OCI-LY3 (cell line): ENCODE data around the gene FRMD6.

ENCODE experiments used
- H2AFZ ChIP-seq: fragments of 200-600, 300-600 bp; shearing (Covaris generic); 2 replicates; pipeline ENCODE4 v1.6.0; 2014; ENCODE audit warnings: antibody characterized with exemption, low read depth, low read length
- H3K27ac ChIP-seq: fragments of 200-600, 300-600 bp; sonication (generic); 2 replicates; pipeline ENCODE4 v1.5.1; 2014; ENCODE audit warnings: mild to moderate bottlenecking, low read length, moderate library complexity, mixed read lengths
- H3K27me3 ChIP-seq: fragments of 200-600, 300-600 bp; sonication (generic); 2 replicates; pipeline ENCODE4 v1.6.1; 2014; ENCODE audit warnings: low read depth, low read length, mixed read lengths
- H3K36me3 ChIP-seq: fragments of 200-600, 300-600 bp; sonication (generic); replicated peaks from 2 replicates; pipeline ENCODE3; 2014; ENCODE audit warnings: low read depth, low read length, mixed read lengths
- H3K4me1 ChIP-seq: fragments of 300-600, 200-600 bp; sonication (generic); 2 replicates; pipeline ENCODE4 v1.6.1; 2014; ENCODE audit warnings: low read length, mixed read lengths
- H3K4me2 ChIP-seq: fragments of 200-600, 300-600 bp; sonication (generic); 2 replicates; pipeline ENCODE4 v1.6.1; 2014; ENCODE audit warnings: low read length, mixed read lengths
- H3K4me3 ChIP-seq: fragments of 300-600, 200-600 bp; sonication (generic); 2 replicates; pipeline ENCODE4 v1.5.1; 2014; ENCODE audit warnings: antibody characterized with exemption, mild to moderate bottlenecking, low read length, moderate library complexity
- H3K79me2 ChIP-seq: fragments of 300-600, 200-600 bp; shearing (Covaris generic); 2 replicates; pipeline ENCODE4 v1.6.1; 2014; ENCODE audit warnings: mild to moderate bottlenecking, low read length, mixed read lengths
- H3K9ac ChIP-seq: fragments of 300-600, 200-600 bp; shearing (Covaris generic); 2 replicates; pipeline ENCODE4 v1.6.0; 2014; ENCODE audit warnings: mild to moderate bottlenecking, low read length, moderate library complexity
- H3K9me3 ChIP-seq: fragments of 200-600, 300-600 bp; shearing (Covaris generic); 2 replicates; pipeline ENCODE4 v1.6.1; 2014; ENCODE audit warnings: low read length, mixed read lengths; ENCODE audit not compliant: insufficient read depth
- H4K20me1 ChIP-seq: fragments of 200-600, 300-600 bp; sonication (generic); 2 replicates; pipeline ENCODE4 v1.6.1; 2016; ENCODE audit warnings: low read length, mixed read lengths; ENCODE audit not compliant: insufficient read depth
- CTCF ChIP-seq: fragments of 200-600, 300-600 bp; sonication (generic); IDR thresholded peaks from 2 replicates; pipeline ENCODE4 v1.5.1; 2014; ENCODE audit warnings: antibody characterized with exemption, low read length, low read depth
- EZH2phosphoT487 ChIP-seq: fragments of 200-600 bp; shearing (Covaris generic); IDR thresholded peaks from 2 replicates; pipeline ENCODE4 v1.6.1; 2018; ENCODE audit warnings: antibody characterized with exemption, mixed run types, low read depth

The FRMD6 gene

GRCh38 chr14:51732494-51733112, 80.9 kb downstream of the FRMD6 start:
- Histone ChIP-seq H3K27me3 (peaks cover 20% of the 10 kb centered on the region), H3K9ac (no peak overlapping the region), H3K4me1 (peaks cover 15% of the 10 kb centered on the region), H3K4me3 (no peak overlapping the region), H3K27ac (no peak overlapping the region), H3K36me3 (no peaks in the 10 kb centered on the region), H4K20me1 (no peaks in the 10 kb centered on the region), H3K9me3 (no peaks in the 10 kb centered on the region), H3K4me2 (no peak overlapping the region), H2AFZ (no peak overlapping the region), H3K79me2 (no peaks in the 10 kb centered on the region)
- TF ChIP-seq CTCF (no peak), EZH2phosphoT487 (no peak)

- H2AFZ ChIP-seq = no peak overlapping the region
- peaks cover 20% of the 10 kb centered on the region for H3K27me3 ChIP-seq
- H3K79me2 ChIP-seq = no peaks in the 10 kb centered on the region
- TF ChIP-seq EZH2phosphoT487 (no peak), CTCF (no peak)
- H4K20me1 ChIP-seq = no peaks in the 10 kb centered on the region
- no peaks in the 10 kb centered on the region for H3K9me3 ChIP-seq
- H3K27ac ChIP-seq = no peak overlapping the region
- H3K4me2 ChIP-seq = no peak overlapping the region
- H3K36me3 ChIP-seq = no peaks in the 10 kb centered on the region
- H3K9ac ChIP-seq = no peak overlapping the region
- peaks cover 17% of the 10 kb centered on the region for H3K4me1 ChIP-seq
- H3K4me3 ChIP-seq = no peak overlapping the region
Observed at GRCh38 chr14:51733147-51733546, 81.4 kb downstream of the FRMD6 start.

GRCh38 chr14:51735851-51736250, 84.1 kb downstream of the FRMD6 start:
- Histone ChIP-seq H3K4me3 (no peak overlapping the region), H3K27ac (no peak overlapping the region), H3K27me3 (peaks cover 20% of the 10 kb centered on the region), H3K79me2 (no peaks in the 10 kb centered on the region), H4K20me1 (no peaks in the 10 kb centered on the region), H3K4me1 (peaks cover 18% of the 10 kb centered on the region), H3K36me3 (no peaks in the 10 kb centered on the region), H3K9ac (no peak overlapping the region), H3K4me2 (no peak overlapping the region), H3K9me3 (no peaks in the 10 kb centered on the region), H2AFZ (no peak overlapping the region)
- TF ChIP-seq EZH2phosphoT487 (no peak), CTCF (no peak)

- Histone ChIP-seq H2AFZ (peak overlapping the region; percentile 80), H3K4me2 (peak overlapping the region; percentile 76), H3K9me3 (no peaks in the 10 kb centered on the region), H3K9ac (no peak overlapping the region; the same call in 1 of the 2 replicates), H3K27me3 (peaks cover 7% of the 10 kb centered on the region), H3K4me3 (peak overlapping the region; percentile 60), H4K20me1 (no peaks in the 10 kb centered on the region), H3K79me2 (no peaks in the 10 kb centered on the region), H3K27ac (no peak overlapping the region), H3K36me3 (no peaks in the 10 kb centered on the region), H3K4me1 (peaks cover 16% of the 10 kb centered on the region)
- TF ChIP-seq EZH2phosphoT487 (no peak), CTCF (peak; percentile 27)
Observed at GRCh38 chr14:51738754-51739153, 87.0 kb downstream of the FRMD6 start.
